ENCODE results near the gene INTS2.
"Not testable (repeated sequence)": the region's sequence is repeated elsewhere in the genome, so short reads cannot be mapped to it uniquely, and the experiment has no call there.

INTS2 gene

GRCh38 chr17:61887733-61888132 is 40.0 kb downstream of the INTS2 start:
- not testable (repeated sequence) for DNase-seq (ENCODE audit: low read depth, low spot score)

- DNase-seq (ENCODE audit: low read depth, low spot score): not testable (repeated sequence)
These were observed 41.9 kb downstream of the INTS2 start for GRCh38 chr17:61885865-61886264.

GRCh38 chr17:61884864-61885263 is 42.9 kb downstream of the INTS2 start:
- no peak for DNase-seq (ENCODE audit: low read depth, low spot score)

GRCh38 chr17:61880589-61881102 is 47.1 kb downstream of the INTS2 start:
- no peak for DNase-seq (ENCODE audit: low read depth, low spot score)

- no peak for DNase-seq (ENCODE audit: low read depth, low spot score)
These were observed 48.7 kb downstream of the INTS2 start for GRCh38 chr17:61878984-61879612.

GRCh38 chr17:61878520-61878919 is 49.3 kb downstream of the INTS2 start:
- DNase-seq (ENCODE audit: low read depth, low spot score): no peak

- no peak for DNase-seq (ENCODE audit: low read depth, low spot score)
These were observed 49.9 kb downstream of the INTS2 start for GRCh38 chr17:61877837-61878236.

- no peak for DNase-seq (ENCODE audit: low read depth, low spot score)
These were observed 52.0 kb downstream of the INTS2 start for GRCh38 chr17:61875804-61876203.

GRCh38 chr17:61875285-61875684 is 52.5 kb downstream of the INTS2 start:
- no peak for DNase-seq (ENCODE audit: low read depth, low spot score)

- no peak for DNase-seq (ENCODE audit: low read depth, low spot score)
These were observed 53.7 kb downstream of the INTS2 start for GRCh38 chr17:61874075-61874474.

GRCh38 chr17:61872099-61872498 is 55.7 kb downstream of the INTS2 start:
- no peak for DNase-seq (ENCODE audit: low read depth, low spot score)

GRCh38 chr17:61869138-61869537 is 58.6 kb downstream of the INTS2 start:
- DNase-seq (ENCODE audit: low read depth, low spot score): no peak

GRCh38 chr17:61868074-61868473 is 59.7 kb downstream of the INTS2 start:
- DNase-seq (ENCODE audit: low read depth, low spot score): no peak

GRCh38 chr17:61867033-61867432 is 60.7 kb downstream of the INTS2 start:
- DNase-seq (ENCODE audit: low read depth, low spot score): no peak

- DNase-seq (ENCODE audit: low read depth, low spot score): no peak
These were observed 64.0 kb downstream of the INTS2 start for GRCh38 chr17:61863801-61864126.

GRCh38 chr17:61862975-61863800 is 64.6 kb downstream of the INTS2 start, which contains the start of gene BRIP1:
TSS of gene BRIP1 (minus strand) at chr17:61863528. CDS start at chr17:61861539, 1,989 bp downstream.
- DNase-seq (ENCODE audit: low read depth, low spot score): peak; percentile 98

- no peak for DNase-seq (ENCODE audit: low read depth, low spot score)
These were observed 65.6 kb downstream of the INTS2 start for GRCh38 chr17:61862105-61862574.

- DNase-seq (ENCODE audit: low read depth, low spot score): not testable (repeated sequence)
These were observed 67.4 kb downstream of the INTS2 start for GRCh38 chr17:61860397-61860796.

- DNase-seq (ENCODE audit: low read depth, low spot score): no peak
These were observed 71.7 kb downstream of the INTS2 start for GRCh38 chr17:61856035-61856434.

GRCh38 chr17:61852857-61853256 is 74.9 kb downstream of the INTS2 start:
- no peak for DNase-seq (ENCODE audit: low read depth, low spot score)

- DNase-seq (ENCODE audit: low read depth, low spot score): no peak
These were observed 78.1 kb downstream of the INTS2 start for GRCh38 chr17:61849674-61850073.

- DNase-seq (ENCODE audit: low read depth, low spot score): no peak
These were observed 78.9 kb downstream of the INTS2 start for GRCh38 chr17:61848896-61849295.

- no peak for DNase-seq (ENCODE audit: low read depth, low spot score)
These were observed 79.5 kb downstream of the INTS2 start for GRCh38 chr17:61848247-61848646.
